PC-3 (cell line): Measurements from ENCODE around the gene PCNT.

Experiments
- EZH2 ChIP-seq: fragments of 300-600 bp; sonication (generic); IDR thresholded peaks from one replicate; pipeline ENCODE4 v1.6.1; 2017; ENCODE audit warnings: antibody characterized with exemption, mild to moderate bottlenecking, low read length; ENCODE audit not compliant: unreplicated experiment
- TF ChIP-seq, protein P1 (sequence below): fragments of 300-600 bp; sonication (generic); conservative IDR thresholded peaks from 2 replicates; pipeline ENCODE4 v1.5.1; 2017; ENCODE audit warnings: antibody characterized with exemption, low read depth, mild to moderate bottlenecking, low read length

DNA sequence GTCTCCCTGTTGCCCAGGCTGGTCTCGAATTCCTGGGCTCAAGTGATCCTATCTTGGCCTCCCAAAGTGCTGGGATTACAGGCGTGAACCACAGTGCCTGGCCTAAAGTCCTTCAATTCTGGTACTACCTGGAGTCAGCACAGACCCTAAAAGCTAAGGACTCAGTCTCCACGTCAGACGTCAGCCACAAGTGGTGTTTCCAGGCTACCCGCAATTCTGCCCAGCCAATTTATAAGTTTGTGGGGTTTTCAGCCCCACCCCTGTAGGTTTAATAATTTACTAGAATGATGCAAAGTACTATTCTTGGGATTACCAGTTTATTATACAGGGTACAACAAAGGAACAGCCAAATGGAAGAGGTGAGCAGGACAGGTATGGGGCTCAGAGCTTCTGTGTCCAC lies 124.2 kb downstream of the PCNT start:
- TF ChIP-seq, protein P1, sequence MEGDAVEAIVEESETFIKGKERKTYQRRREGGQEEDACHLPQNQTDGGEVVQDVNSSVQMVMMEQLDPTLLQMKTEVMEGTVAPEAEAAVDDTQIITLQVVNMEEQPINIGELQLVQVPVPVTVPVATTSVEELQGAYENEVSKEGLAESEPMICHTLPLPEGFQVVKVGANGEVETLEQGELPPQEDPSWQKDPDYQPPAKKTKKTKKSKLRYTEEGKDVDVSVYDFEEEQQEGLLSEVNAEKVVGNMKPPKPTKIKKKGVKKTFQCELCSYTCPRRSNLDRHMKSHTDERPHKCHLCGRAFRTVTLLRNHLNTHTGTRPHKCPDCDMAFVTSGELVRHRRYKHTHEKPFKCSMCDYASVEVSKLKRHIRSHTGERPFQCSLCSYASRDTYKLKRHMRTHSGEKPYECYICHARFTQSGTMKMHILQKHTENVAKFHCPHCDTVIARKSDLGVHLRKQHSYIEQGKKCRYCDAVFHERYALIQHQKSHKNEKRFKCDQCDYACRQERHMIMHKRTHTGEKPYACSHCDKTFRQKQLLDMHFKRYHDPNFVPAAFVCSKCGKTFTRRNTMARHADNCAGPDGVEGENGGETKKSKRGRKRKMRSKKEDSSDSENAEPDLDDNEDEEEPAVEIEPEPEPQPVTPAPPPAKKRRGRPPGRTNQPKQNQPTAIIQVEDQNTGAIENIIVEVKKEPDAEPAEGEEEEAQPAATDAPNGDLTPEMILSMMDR: no peak
- TF ChIP-seq EZH2: no peak
